ENCODE results near the gene TSHZ1.

The TSHZ1 gene

DNA sequence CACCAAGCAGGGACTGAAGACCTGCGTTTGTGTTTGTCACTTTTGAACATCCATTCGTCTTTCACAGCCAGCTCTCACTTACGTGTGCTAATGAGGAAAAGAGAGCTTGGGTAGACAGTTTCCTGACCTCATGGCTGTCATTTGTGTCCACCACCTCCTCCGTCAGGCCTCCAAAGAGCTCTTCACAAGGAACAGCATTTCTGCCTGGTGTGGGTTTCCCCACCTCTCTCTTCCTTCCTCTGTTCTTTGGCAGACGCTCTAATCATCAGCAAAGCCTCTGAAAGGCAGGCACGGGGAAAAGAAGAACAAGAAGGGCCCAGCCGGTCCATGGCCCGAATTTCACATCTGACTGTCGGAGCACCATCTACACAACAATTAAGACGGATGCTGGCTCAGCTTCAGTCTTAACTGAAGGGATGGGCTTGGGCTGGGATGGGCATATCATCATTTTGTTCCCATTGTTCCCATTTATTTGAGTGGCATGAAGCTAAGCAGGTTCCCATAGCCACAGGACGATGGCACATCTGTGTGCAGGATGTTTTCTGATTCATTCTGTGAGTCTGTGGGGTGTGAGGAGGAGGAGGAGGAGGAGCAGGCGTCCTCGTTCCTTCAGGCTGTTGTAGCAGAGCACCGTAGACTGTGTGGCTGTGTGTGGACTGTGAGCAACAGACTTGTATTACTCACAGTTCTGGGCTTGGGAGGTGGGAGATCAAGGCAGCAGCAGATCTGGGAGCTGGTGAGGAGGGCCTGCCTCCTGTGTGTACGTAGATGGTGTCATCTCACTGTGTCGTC is 66.4 kb downstream of the TSHZ1 start:
- no peak for DNase-seq

- no peak for DNase-seq
Observed at GRCh38 chr18:75277610-75277928, 67.0 kb downstream of the TSHZ1 start.

GRCh38 chr18:75279381-75279780 is 68.8 kb downstream of the TSHZ1 start:
- DNase-seq = no peak

DNA sequence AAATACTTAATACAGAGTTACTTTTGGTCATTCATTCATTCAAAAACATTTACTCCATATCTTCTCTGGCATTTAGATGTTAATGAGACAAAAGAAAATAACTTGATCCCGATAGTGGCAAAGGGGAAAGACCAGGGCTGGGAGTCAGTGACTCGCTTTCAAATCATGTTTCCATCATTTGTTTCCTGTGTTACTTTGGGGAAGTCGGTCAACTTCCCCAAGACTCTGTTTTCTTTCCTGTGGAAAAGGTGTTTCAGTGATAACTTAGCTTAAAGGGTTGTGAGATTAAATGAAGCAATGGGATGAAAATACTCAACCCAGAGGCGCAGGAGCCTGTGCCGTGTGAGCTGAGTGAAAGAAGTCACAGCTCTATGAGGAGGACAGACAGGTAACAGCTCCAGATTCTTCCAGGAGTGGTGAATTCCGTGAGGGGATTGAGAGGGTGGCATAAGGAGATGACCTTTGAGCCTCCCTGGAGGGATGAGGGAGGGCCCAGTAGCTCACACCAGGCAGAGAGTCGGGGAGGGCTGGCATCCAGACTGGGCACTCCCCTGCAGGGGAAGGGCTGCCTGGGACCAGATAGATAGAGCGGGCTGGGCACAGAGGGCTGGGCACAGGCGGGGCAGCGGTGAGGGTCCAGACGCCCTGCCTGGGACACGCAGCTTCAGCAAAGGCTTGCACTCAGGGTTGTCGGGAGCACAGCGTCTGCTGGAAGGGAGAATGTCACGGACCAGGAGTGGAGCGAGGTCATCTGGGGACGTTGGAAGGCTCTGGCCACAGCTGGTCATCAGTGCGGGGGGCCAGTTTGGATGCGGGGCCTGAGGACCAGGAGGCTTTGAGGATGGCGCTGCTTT is 70.1 kb downstream of the TSHZ1 start:
- DNase-seq = no peak

- no peak for DNase-seq
Observed at GRCh38 chr18:75282746-75283145, 72.1 kb downstream of the TSHZ1 start.

GRCh38 chr18:75283731-75284130 is 73.1 kb downstream of the TSHZ1 start:
- no peak for DNase-seq

- DNase-seq = no peak
Observed at GRCh38 chr18:75284566-75284965, 74.0 kb downstream of the TSHZ1 start.

DNA sequence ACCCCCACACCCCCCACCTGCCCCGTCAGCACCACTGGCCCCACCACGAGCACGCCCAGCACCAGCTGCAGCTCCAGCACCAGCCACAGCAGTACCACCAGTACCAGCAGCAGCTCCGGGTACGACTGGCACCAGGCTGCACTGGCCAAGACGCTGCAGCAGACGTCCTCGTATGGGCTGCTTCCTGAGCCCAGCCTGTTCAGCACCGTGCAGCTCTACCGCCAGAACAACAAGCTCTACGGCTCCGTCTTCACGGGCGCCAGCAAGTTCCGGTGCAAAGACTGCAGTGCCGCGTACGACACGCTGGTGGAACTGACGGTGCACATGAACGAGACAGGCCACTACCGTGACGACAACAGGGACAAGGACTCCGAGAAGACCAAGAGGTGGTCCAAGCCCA is 75.3 kb downstream of the TSHZ1 start:
- DNase-seq = no peak

DNA sequence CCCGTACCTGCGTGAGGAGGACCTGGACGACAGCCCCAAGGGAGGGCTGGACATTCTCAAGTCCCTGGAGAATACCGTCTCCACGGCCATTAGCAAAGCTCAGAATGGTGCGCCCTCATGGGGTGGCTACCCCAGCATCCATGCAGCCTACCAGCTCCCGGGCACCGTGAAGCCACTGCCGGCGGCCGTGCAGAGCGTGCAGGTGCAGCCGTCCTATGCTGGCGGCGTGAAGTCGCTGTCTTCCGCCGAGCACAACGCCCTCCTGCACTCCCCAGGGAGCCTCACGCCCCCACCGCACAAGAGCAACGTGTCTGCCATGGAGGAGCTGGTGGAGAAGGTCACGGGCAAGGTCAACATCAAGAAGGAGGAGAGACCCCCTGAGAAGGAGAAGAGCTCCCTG is 76.4 kb downstream of the TSHZ1 start:
- DNase-seq = no peak

DNA sequence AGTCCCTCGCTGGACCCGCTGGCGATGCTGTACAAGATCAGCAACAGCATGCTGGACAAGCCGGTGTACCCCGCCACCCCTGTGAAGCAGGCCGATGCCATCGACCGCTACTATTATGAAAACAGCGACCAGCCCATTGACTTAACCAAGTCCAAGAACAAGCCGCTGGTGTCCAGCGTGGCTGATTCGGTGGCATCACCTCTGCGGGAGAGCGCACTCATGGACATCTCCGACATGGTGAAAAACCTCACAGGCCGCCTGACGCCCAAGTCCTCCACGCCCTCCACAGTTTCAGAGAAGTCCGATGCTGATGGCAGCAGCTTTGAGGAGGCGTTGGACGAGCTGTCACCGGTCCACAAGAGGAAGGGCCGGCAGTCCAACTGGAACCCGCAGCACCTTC is 77.1 kb downstream of the TSHZ1 start:
- no peak for DNase-seq

- no peak for DNase-seq
Observed at GRCh38 chr18:75289761-75290160, 79.2 kb downstream of the TSHZ1 start.

DNA sequence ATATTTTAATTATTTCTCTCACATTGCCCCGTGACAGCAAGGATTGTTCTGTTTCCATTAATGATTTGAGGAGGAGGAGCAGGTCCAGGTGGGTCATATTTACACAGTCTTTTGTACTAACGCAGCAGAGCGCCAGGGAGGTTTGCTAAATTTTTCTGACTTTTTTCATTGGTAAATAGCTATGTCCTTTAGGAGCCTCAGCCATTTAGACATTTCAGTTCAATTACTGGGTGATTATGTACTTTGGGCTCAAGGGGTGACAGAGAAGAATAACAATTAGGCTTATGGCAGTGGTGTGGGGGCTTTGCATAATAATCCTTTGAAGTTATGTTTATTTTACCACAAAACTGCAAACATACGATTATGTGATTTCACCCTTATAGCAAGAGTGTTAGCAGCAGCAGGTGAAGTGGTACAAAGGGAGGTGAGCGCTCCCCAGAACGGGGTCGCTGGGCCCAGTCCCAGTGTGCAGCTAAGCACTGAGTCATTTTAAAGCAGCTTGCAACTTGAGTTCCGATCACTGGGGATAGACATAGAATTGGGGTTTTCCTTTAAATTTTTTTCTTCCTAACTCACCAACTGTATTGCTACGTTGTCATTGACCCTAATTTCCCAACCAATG is 80.3 kb downstream of the TSHZ1 start:
- no peak for DNase-seq

GRCh38 chr18:75291460-75291859 is 80.9 kb downstream of the TSHZ1 start:
- no peak for DNase-seq

DNA sequence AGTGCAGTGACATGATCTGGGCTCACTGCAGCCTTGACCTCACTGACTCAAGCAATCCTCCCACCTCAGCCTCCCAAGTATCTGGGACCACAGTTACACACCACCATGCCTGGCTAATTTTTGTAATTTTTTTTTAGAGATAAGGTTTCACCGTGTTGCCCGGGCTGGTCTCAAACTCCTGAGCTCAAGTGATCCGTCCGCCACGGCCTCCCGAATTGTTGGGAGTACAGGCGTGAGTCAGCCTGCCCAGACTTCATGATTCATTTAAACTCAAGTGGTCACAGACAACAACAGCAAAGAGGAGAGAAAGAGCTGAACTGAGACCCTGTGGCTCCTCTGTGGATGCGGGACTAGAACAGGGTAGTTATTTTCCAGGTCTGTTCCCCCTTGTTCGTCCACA is 83.0 kb downstream of the TSHZ1 start:
- no peak for DNase-seq

GRCh38 chr18:75297731-75298130 is 87.1 kb downstream of the TSHZ1 start:
- DNase-seq = no peak

DNA sequence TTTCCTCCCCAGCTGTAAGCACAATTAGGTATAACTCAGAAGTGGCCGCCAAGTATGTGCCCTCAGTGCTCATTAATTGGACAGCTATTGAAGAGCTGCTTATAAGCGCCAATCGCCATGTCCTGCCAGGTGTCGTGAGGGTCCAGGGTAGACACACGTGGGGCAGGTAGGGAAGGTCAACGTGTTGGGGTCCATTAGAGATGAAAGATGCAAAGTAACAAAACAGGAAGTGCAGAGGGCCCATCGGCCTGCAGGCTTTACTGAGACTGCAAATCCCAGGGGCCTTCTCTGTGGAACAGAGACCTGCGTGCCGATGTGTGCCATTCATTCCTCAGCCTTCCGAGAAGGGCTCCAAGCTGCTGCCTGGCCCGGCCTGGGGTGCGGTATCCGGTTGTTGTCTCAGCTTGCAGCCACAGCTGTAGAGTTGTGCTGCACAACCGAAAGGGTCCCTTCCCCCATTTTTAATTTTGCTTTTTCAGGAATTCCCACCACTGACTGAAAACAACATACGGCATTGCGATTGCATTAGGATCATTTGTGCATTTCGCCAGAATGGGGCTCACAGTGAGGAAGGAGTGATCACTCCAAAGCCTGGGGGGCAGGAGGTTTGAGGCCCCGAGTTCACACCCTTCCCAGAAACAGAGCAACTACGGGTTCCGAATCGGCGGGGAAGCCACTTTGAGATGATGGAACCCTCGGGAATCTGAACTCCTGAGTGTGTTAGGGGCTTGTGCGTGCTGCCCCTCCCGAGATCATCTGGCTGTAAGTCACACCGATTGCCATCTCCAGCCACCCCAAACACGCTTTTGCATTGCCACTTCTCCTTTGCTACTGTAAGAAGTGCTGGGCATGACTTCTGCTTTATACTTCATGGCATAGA is 94.3 kb downstream of the TSHZ1 start:
- no peak for DNase-seq

DNA sequence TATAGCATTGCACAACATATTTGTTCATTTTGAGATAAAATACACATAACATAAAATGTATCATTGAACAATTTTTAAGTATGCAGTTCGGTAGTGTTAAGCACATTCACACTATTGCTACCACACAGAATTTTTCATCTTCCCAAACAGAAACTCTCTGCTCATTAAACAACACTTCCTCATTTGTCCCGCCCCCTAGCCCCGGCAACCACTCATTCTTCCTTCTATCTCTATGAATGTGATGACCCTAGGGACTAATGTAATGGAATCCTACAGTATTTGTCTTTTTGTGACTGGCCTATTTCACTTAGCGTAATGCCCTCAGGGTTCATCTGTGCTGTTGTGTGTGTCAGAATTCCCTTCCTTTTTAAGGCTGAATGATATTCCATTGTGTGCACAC is 95.4 kb downstream of the TSHZ1 start:
- no peak for DNase-seq

GRCh38 chr18:75307530-75307929 is 96.9 kb downstream of the TSHZ1 start:
- no peak for DNase-seq

GRCh38 chr18:75309564-75309963 is 99.0 kb downstream of the TSHZ1 start:
- no peak for DNase-seq

- DNase-seq = no peak
Observed at GRCh38 chr18:75314117-75314516, 103.5 kb downstream of the TSHZ1 start.

DNA sequence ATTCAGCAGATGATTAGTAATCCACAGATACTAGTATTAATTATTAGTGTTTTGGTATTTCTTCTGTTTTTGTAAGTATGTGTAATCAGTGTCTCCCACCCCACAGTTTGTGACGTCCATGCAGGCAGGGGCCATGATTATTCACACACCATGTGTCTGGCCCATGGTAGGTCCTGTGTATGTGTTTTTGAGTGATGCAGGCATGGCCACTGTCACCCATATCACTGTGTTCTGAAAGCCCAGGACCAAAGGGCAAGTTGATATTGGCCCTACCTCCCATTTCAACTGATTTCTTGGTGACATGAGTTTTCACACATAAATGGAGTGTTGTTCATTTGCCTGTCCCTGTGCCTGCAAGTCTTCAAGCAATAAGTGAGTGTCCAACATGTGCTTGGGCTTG is 104.0 kb downstream of the TSHZ1 start:
- DNase-seq = no peak

- no peak for DNase-seq
Observed at GRCh38 chr18:75316223-75316622, 105.6 kb downstream of the TSHZ1 start.

GRCh38 chr18:75316826-75317225 is 106.2 kb downstream of the TSHZ1 start:
- no peak for DNase-seq

Measured in NCI-H446 treated with DMSO at 0.1 percent for 48 hours (cell line).